ENCODE measurements around the gene TCF7.

TCF7 gene

DNA sequence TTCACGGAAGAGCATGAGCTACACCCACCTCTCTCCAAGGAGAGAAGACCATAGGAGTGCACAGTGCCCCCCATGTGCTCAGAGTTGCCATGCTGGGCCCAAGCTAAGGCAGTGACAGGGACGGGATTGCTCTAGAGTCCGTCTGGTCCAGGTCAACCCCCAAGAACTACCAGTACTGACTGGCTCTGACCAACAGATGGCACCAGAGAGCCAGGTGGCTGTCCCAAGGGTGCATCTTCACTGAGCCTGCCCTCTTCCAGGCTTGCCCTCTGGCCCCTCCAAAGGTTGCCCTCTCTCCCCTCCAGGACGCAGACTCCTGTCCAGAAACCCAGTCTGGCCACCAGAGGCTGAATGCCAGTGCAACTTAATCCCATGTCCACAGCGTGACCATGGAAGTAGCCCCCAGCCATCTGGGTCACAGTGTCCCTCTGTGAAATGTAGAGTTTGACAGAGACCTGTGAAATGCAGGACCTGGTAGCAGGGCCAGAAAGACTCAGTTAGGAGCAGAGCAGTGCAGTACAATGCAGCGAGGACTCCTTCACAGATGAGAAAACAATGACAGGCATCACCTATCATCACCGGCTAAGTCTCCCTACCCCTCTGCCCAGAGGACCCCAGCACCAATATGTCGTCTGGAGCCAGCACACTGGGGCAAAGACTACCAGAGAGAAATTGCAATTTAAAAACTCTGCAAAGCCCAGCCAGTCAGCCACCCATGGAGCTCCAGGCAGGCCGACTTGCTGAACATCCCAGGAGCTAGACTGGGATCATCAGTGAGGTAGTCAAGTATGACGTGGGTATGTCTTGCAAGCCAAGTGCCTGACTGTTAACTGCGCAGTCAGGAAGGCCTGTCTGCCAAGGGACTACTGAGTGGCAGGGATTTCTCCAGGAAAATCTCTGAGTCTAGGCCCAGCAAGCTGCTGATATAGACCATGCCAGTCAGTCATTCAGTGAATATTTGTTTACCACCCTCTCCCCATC is 70.0 kb downstream of the TCF7 start:
- DNase-seq = peak; percentile 57

DNA sequence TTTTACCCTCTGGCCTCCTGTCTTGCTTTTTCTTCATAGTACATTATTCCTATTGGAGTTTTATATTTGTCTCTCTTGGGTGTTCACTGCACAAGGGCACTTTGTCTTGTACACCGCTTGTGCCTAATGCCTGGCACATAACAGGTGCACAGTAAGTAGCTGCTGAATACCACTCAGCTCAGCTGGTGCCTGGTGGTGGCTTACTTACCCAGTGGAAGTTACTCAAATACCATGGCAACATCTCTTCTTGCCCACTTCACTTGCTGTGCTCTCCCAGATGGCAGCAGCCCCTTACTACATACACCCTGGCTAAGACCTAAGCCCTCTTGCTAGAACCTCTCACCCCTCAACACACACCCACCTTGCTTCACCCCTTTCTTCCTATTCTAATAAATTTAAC is 73.6 kb downstream of the TCF7 start:
- no peak for DNase-seq

DNA sequence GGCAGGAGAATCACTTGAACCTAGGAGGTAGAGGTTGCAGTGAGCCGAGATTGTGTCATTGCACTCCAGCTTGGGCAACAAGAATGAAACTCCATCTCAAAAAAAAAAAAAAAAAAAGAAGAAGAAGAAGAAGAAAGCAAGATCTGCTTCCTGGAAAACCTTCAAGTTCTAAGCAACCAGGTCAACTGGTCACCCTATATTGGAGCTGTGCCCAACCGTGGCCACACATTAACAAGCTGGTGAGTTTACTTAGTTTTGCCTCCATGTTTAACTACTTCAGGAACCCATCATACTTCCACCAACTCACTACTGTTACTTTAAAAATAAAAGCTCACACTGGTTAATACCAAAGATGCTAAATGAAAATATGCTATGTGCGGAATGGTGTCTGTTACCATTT is 74.5 kb downstream of the TCF7 start:
- no peak for DNase-seq

DNA sequence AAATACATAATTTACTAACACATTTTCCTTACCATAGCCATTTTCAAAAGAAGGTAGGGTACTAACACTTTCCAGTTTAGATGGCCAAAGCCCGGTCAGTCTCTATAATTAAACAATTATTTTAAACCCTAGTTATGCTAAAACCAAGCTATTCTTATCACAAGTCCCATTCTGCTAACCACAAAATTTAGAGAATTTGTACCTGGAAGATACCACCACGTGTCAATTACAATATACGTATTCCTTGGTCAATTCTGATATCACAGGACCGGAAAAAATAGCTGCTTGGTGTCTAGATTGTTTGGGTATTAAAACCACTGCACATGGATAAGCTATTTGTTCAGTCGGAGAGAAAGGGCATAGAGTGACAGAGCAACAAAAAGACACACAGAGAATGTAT is 81.2 kb downstream of the TCF7 start:
- no peak for DNase-seq

Measured in NCI-H2029 treated with DMSO at 0.1 percent for 48 hours (cell line).